Measurements from ENCODE around the gene TP53INP2.
A peak's percentile ranks its signal among the peaks of the same experiment; 100 is the strongest.
"Not testable (repeated sequence)": the region's sequence is repeated elsewhere in the genome, so short reads cannot be mapped to it uniquely, and the experiment has no call there.

Gene TP53INP2

GRCh38 chr20:34722560-34722959 lies 18.4 kb downstream of the TP53INP2 start:
- not testable (repeated sequence) for DNase-seq (ENCODE audit: low spot score)

DNA sequence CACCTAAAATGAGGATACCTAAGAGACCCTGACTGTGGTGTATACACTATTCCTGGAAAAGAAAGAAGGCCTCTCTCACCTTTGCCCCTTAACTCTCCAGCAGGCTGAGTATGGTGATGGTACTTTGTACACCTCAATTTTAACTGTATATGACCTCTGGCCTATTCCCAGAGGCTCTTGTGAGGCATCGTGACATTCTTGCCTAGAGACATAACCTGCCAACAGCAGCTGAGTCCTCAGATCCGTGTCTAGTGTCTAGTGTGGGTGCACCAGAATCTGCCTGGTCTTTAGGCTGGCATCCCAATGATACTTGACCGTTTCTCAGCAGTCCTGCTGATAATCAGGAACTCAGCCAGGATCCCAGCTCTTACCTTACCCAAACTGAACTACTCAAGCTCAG lies 20.0 kb downstream of the TP53INP2 start:
- DNase-seq (ENCODE audit: low spot score), result no peak

DNA sequence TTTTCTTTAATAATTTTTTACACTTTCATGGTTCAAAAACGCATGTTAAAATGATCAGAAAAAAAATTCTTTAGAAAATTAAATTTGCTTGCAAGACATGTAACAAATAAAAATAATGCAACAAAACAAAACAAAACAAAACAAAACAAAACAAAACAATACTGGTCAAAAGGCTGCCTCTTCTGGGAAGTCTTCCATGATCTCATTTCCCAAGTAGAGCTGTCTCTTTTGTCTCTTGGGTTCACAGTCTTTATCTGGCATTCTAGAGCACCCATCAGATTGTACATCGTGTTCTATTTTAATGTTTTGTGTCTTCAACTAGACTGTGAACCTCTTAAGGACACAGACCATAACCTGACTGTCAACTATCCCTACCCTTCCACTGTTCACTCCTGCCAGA lies 25.3 kb downstream of the TP53INP2 start:
- no peak for DNase-seq (ENCODE audit: low spot score)

- DNase-seq (ENCODE audit: low spot score), result no peak
Measured at GRCh38 chr20:34732523-34732922, 28.4 kb downstream of the TP53INP2 start.

GRCh38 chr20:34736106-34736735 lies 32.1 kb downstream of the TP53INP2 start:
- peak; percentile 87 for DNase-seq (ENCODE audit: low spot score)

DNA sequence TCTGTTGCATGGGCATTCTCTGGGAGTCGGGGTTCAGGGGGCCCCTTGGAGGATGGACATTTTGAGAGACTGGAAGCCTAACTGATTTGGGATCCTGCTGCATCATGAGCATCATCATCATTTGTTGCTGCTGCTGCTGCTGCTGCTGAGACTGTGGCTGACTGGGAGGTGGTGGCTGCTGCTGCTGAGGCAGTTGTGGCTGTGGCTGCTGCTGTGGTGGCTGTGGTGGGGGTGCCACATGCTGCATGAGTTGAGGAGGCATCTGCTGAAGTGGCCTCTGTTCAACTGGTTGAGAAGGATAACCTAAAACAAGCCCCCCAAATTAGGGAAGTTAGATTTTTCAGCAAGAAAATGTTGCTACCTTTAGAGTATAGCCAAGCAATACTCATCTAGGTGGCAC lies 38.9 kb downstream of the TP53INP2 start:
- no peak for DNase-seq (ENCODE audit: low spot score)

- no peak for DNase-seq (ENCODE audit: low spot score)
Measured at GRCh38 chr20:34744340-34744739, 40.2 kb downstream of the TP53INP2 start.

GRCh38 chr20:34744847-34745246 lies 40.7 kb downstream of the TP53INP2 start:
- peak; percentile 46 for DNase-seq (ENCODE audit: low spot score)

- no peak for DNase-seq (ENCODE audit: low spot score)
Measured at GRCh38 chr20:34746674-34747073, 42.5 kb downstream of the TP53INP2 start.

- DNase-seq (ENCODE audit: low spot score), result no peak
Measured at GRCh38 chr20:34747479-34747878, 43.3 kb downstream of the TP53INP2 start.

DNA sequence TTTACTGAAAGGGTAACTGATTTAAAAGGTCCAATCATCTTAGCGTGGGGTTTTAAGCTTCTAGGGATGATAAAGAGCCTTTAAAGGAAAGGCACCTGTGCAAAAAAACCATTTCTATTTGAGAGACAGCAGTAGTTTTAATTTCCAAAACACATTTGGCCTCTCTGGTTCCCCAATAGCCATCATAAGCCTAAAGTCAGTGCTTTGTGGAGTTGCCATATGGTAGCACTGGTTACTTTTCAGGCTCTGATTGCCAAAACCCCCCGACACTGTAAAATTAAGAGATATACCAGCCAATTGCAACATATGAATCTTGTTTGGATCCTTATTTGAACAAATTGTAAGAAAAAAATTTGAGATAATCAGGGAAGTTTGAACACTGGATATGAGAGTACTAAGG lies 44.6 kb downstream of the TP53INP2 start:
- no peak for DNase-seq (ENCODE audit: low spot score)

DNA sequence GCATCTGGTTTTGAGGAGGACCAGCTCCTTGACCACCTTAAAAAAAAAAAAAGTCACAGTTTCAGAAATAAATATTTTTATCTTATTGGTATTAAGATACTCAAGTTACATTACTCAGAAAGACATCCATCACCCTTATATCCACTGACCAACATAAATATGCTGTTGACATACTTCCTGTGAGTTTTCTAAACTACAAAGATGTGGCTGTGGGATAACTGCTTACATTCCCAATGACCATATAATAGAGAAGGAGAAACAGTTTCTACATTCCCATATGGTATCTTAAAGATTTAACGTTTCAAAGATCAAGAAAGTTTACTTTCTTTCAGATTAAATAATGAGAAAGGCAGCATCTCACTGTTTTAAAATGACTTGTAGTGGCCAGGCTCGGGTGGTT lies 46.3 kb downstream of the TP53INP2 start:
- no peak for DNase-seq (ENCODE audit: low spot score)

DNA sequence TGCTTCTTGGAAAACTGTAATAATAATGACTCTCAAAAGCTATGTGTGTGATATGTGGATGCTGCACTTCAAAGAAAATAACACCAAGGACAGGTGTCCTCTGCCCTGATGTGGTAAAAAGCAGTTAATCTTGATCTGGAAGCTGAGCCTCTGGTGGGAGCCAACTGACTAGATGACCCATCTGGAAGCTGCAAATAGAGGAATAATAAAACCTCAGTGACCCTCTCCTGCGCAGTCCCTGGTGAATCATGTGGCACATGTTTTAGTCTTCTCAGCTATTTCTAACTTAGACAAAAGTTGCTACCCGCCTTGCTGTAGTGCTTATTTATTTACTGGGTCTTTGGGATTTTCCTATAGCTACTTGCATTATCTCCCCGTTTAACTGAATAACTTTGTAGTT lies 47.3 kb downstream of the TP53INP2 start:
- DNase-seq (ENCODE audit: low spot score), result no peak

DNA sequence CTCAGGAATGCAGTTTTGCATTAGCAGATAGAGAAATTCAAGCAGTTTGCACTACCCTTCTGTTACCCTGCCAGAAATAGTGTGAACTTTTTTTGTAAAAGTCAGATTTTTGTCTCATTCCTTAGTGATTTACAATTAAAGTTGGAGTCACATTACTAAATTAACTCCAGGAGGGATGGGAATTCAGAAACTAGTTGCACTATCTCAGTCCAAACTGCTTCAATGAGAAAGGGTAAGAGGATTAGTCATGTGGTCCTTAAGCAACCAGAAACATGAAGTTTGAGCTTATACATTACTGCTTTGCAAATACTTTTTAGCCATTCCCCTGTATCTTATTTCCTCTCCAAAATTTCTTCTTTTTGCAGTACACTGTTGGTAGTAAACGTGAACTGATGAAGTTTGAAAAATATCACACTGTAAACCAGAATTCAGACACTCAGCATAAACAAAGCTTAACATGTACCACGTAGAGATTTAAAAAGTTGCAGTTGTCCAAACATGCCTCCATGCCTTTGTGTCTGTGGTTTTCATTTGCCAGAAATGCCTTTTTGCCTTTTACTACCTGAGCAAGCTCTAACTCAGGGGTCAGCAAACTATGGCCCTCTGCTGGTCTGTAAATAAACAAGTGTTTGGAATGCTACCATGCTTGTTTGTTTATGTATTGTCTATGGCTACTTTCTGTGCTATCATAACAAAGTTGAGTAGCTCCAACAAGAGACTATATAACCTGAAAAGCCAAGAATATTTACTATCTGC lies 49.7 kb downstream of the TP53INP2 start:
- DNase-seq (ENCODE audit: low spot score), result peak; percentile 7

GRCh38 chr20:34754611-34755010 lies 50.5 kb downstream of the TP53INP2 start:
- no peak for DNase-seq (ENCODE audit: low spot score)

DNA sequence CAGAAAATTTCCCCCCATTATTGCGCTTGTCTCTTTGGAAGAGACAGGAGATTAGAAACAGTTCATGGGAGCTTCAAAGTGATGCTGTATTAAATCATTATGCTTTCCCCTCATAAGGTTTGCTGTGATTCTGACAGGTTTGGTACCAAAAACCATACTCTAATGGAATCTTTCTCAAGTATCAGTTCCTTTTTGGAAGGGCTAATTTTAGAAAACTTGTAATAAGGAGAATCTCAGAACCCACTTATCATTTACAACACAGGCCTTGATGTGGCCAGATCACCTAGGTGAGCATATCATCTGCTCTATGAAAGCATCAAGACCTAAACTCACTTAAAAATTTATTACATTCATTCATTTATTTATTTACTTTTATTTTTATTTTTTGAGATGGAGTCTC lies 51.2 kb downstream of the TP53INP2 start:
- no peak for DNase-seq (ENCODE audit: low spot score)

- no peak for DNase-seq (ENCODE audit: low spot score)
Measured at GRCh38 chr20:34762031-34762555, 57.9 kb downstream of the TP53INP2 start.

Measured in cerebellar cortex (tissue), 1 donor.